Measurements from ENCODE around the gene GOLGA3.

- no peak for TF ChIP-seq CTCF (IDR thresholded peaks at IDR 0.05)
- TF ChIP-seq POLR2A (IDR thresholded peaks at IDR 0.05) = no peak
These were observed 48.8 kb downstream of the GOLGA3 start for GRCh38 chr12:132779781-132780353.
